HG03159 (cell line): ENCODE results near the gene HOXB3.

Experiments
- ATAC-seq: cut with Tn5 transposase; IDR thresholded peaks from one replicate; pipeline ENCODE4 v1.9.1; 2021; ENCODE audit warnings: mild to moderate bottlenecking, moderate library complexity; ENCODE audit not compliant: unreplicated experiment

Gene HOXB3

DNA sequence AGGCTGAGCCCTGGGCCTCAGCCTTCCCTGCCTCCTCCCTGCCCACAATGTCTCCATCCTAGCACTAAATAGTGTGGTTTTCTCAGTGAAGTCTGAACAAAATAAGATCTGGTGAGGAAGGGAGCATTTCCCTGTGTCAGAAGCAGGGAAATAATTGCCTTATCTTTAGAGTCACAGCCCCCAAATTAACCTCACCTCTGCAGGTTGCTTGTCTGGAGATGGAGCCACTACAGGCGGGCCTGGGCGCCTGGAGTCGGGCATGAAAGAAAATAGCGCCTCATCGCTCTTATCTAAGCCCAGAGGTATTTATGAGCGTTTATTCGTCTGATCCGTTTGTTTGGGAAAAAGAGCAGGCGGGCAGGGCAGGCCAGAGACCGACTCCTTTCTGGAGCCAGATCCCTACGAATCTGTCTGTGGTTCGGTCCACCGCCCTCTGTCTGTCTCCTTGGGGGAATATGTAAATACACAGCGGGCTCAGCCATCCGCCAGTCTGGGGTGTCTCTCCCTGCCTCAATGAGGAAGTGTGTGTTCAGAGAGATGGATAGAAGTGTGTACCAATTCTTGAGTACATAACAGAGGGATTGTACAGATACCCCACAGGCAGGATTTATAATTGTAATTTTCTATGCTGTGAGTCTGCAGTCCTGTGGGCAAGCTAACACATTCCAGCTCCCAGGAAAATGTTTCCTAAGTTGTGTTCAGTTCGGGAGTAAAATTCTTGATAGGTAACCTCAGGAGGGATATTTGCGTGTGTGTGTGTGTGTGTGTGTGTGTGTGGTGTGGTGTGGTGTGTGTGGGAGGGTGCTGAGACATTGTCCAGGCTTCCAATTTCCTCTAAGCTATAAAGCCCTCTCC lies 10.4 kb upstream of the HOXB3 start:
- ATAC-seq, result no peak

DNA sequence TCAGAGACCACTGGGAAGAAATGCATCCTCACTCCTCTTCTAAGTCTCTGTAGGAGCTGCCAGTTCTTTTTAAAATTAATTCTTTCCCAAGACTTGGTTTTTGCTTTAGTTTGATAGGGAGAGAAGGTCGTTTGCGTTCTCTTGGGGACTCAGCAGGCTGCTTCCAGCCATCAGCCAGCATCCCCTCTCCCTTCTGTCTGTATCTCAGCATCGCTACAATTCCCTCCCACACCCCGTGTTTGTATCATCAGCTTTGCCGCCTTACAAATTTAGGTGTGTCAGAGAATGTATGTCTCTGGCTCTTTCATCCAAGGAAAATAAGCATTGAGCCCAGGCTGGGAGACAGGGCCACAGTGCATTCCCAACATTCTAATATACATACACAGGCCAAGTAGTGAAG lies 9.3 kb upstream of the HOXB3 start:
- ATAC-seq, result no peak

GRCh38 chr17:48598736-48599135 lies 8.7 kb upstream of the HOXB3 start:
- no peak for ATAC-seq

GRCh38 chr17:48597778-48598631 lies 8.0 kb upstream of the HOXB3 start:
- ATAC-seq, result no peak

DNA sequence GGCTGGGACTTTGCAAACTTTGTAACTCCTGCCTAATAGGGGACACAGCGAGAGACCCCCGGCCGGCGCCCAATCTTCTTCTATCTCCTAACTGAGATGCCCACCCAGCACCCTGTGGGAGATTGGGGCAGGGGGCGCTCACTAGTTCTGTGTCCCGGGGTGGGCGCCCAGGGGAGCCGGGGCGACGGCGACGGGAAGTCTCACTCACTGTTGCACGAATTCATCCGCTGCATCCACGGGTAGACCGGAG lies 7.4 kb upstream of the HOXB3 start:
- no peak for ATAC-seq

DNA sequence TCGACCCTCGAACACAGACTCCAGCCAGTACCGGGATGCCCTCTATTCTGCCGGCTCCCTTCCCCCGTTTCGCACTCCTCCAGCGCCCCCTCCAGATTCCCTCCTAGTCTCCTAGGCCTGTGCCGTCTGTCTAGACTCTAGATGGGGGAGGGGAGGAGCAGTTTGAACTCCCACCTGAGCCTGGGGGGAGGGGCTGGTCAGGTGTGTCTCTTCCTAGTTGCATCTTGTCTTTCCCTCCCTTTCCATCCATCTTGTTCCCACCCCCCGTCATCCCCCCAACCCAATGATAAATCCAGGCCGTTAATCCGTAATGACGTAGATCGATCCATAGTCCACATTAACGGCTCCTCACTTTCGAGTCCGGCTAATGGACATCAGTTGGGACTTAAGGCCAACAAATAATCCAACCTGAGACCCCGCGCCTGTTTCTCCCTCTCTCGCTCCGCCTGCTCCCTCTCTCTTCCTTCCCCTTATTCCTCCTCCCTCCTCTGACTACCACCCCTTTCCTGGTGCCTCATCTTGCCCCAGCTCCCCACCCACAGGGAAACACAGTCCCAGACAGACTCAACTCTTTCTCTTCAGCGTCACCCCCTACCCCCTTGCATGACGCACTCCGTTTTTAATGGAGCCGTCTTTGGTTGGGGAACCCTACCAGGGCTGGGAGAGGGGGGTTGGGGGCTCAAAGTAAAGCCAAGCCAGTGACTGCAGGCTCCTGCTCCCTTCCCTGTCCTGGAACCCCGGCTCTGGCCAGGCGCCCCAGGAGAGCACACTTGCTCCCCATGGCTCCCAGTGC lies 6.9 kb upstream of the HOXB3 start:
- ATAC-seq, result no peak

GRCh38 chr17:48596000-48596734 lies 6.1 kb upstream of the HOXB3 start:
- ATAC-seq, result no peak

GRCh38 chr17:48595278-48595999 lies 5.4 kb upstream of the HOXB3 start:
- ATAC-seq, result no peak

- no peak for ATAC-seq
Observed at GRCh38 chr17:48594538-48595277, 4.7 kb upstream of the HOXB3 start.

DNA sequence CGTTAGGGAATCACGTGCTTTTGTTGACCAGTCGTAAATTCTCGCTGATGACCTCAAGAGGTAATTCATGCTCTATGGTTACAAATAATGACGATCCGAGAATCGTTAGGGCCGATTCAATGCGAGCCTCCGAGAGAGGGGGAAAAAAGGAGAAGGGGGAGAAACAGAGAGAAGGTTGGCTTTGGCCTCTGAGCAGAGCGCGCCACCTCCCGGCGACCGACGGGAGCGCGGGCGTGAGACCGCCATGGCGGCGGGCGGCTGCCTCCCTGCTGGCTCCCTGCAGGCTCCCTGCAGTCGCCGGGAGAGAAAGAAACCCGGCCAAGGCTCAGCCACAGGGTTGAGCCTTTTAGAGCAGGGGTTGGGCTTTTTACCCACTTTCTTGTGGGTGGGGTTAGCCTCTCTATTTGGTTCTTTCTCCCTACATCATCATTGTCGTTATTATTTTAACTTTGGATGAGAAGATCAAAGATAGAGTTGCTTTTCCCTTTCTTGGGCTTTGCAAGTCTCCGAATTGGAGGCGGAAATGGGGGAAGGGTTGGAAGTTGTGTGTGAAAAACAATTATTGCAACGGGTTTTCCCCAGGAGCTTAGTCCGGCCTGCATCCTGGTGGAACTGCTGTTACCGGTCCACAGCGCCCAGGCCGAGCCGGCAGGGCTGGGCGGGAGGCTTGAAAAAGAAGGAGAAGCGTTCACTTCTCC lies 3.9 kb upstream of the HOXB3 start:
- no peak for ATAC-seq

DNA sequence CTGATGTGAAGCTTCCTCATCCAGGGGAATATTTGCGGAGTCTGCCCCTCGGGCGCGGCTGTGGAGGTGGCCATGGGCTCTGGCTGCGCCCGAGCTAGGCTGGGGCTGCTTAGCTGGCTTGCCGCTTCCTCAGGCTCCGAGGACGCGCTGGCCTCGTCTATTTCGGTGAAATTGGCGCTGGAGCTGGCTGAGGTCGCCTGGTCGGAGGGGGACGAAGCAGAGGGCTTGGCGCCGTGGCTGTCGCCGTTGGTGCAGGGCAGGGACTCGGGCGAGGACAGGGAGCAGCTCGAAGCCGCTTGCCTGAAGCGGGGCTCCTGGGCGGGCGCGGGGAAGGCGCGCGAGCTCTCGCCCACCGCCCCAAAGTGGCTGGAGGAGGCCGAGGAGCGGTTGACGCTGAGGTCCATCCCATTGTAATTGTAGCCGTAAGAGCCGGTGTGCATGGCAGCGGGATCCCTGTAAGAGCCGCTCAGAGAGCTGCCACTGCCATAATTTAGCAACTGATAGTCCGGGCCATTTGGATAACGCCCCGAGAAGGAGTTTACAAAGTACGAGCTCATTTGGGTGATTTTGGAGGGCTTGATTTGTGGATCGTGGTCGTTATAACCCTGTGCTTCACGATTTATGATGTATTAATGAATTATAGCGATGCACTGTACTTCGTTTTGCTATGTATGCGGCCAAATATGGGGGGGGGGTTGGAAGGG lies 3.2 kb upstream of the HOXB3 start, which contains the start of gene HOXB5:
HOXB5 (minus strand) TSS at position 654 of the 704 bp plus-strand sequence; CDS start at position 557, 97 bp downstream.
- no peak for ATAC-seq

DNA sequence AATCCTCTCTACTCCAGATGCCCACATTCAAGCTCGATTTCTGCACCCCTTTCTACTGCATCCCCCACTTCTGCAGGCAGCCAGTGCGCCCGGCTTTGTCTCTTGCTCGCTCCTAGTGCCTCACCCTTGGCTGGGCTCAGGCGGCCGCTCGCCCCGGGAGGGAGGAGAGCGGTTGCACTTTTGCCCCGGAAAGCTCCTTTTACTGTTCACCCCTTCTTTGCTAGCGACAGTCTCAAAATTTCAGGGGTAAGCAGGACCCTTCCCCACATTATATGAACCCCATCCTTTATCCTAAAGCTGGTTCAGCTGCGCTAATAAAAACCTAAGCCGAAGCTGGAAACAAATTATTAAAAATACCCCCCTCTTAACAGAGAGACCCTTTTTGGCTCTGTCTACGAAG lies 2.5 kb upstream of the HOXB3 start:
- ATAC-seq, result no peak

DNA sequence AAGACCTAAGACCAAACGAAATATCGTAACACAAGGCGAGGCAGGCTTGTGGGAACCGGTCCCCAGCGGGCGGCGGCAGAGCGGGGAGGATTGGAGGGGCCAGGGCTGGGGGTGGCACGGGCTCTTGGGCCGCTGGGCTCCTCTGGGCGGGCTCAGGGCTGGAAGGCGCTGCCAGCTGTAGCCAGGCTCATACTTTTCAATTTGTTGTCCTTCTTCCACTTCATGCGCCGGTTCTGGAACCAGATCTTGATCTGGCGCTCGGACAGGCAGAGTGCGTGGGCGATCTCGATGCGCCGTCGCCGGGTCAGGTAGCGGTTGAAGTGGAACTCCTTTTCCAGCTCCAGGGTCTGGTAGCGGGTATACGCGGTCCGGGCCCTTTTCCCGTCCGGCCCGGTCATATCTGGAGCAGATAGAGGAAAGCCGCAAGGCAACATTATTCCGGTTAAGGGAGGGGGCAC lies 2.0 kb upstream of the HOXB3 start:
- ATAC-seq, result no peak

DNA sequence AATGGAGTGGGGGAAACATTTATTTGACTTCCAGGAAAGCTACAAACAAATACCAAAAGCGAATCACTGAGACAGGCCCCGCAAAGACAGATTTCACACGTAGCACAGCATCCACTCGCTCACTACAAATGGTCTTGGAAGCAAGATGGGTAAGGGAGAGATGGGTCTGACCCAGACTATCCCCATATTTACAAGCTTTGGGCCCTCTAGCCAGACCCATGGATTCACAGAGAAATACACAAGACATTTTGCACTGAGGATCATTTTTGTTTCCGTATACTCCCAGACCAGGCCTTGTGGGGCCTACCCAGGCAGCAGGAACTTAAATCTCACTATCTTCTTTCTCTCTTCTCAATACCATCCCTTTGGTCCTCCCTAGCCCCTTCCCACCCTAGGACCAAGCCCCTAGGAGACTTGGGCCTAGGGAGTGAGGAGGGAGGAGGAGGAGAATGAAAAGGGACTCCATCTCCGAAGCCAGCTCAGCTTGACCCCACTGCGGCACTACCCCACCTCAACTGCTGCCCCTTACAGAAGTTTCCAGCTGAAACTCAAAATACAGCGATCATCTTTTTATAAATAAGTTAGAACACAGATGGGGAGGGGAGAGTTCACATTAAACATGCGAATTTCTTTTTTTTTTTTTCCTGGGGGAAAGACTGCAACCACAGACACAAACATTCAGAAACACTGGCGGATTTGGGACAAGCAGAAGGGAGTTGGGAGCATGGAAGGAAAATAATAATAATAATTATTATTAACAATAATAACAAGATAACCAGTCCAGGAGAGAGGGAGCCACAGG lies 1.4 kb upstream of the HOXB3 start:
- no peak for ATAC-seq

GRCh38 chr17:48590607-48591161 lies 643 bp upstream of the HOXB3 start:
- no peak for ATAC-seq

DNA sequence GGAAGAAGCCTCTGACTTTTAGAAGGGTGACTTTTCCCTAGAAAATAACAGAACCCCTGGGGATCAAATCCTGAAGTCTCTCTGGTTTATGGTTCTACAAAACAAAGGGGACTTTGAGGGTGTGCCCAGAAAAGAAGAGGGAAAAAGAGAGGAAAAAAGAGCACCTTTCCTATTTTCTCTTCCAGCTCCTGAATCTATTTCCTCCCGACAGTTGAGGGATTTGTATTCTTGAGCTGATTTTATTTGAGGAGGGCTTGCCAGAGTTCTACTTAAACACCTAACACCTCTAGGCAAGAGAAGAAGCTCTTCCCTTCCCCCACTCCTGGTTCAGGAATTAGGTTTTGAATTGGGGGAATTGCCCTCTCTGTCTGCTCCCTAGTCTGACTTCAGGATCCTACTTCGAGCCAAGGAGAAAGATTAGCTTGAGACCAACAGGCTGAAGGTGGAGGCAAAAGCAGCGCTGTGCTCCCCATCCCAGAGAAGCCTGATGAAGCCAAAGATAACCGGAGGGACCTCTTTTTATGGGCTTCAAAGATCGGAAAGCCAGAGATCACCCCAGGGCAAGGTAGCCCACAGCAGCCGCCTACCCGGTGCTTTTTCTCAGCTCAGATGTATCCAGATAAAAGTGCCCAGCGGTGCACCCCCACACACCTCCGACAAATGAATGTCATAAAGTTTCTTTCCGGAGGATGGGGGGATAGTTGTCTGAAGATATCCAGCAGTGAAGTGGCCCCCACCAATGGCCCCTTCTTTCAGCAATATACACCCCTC lies 796 bp downstream of the HOXB3 start:
- no peak for ATAC-seq
